GM20431 (cell line): ENCODE results near the gene CACNA1S.

Source experiments
- in situ Hi-C: fragments of 300-500 bp; cut with MseI, MboI; formaldehyde crosslinking; loops from one replicate; pipeline ENCODE4 v1.15.0; 2020; ENCODE audit warnings: low sequenced_read_pairs; ENCODE audit not compliant: unreplicated experiment

The CACNA1S gene

GRCh38 chr1:201140941-201141260, 28.7 kb upstream of the CACNA1S start:
- in situ Hi-C loops = no loop called here

GRCh38 chr1:201140235-201140940, 28.2 kb upstream of the CACNA1S start:
- in situ Hi-C loops = no loop called here

DNA sequence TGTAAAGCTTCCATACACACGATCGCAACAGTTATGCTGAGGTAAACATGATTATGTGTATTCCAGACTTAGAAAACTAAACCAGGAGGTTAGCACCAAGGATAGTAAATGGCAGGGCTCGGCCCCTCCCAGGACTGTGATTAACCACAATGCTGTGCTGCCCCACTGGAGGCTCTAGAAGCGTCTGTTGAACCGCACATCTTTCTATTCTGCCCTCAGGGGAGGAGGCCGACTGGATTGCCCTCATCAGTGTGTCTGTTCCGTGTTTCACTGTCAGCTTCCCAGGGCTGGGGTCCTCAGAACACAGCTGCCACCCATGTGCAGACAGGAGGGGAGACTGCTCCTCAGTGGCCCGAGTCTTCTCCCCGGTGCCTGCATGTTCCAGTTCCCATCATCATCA, 27.5 kb upstream of the CACNA1S start:
- in situ Hi-C loops = no loop called here

DNA sequence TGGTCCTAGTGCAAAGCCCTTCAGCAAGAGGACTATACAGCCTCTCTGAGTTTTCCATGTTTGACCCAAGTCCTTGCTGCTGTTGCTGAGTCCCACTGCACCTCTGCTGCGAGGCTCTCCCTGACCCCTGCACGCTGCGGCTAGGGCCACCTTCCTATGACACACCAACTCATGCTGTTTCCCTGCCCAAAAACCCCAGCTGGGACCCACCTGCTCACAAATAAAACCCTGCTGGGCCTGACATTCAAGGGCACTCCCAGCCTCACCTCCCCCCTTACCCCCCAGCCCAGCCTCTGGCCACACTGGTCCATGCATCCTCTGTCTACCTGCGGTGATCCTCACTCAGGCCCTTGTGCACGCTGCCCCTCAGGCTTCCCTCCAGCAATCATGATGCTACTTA, 27.1 kb upstream of the CACNA1S start:
- in situ Hi-C loops = no loop called here

GRCh38 chr1:201138311-201138840, 26.1 kb upstream of the CACNA1S start:
- in situ Hi-C loops = no loop called here

DNA sequence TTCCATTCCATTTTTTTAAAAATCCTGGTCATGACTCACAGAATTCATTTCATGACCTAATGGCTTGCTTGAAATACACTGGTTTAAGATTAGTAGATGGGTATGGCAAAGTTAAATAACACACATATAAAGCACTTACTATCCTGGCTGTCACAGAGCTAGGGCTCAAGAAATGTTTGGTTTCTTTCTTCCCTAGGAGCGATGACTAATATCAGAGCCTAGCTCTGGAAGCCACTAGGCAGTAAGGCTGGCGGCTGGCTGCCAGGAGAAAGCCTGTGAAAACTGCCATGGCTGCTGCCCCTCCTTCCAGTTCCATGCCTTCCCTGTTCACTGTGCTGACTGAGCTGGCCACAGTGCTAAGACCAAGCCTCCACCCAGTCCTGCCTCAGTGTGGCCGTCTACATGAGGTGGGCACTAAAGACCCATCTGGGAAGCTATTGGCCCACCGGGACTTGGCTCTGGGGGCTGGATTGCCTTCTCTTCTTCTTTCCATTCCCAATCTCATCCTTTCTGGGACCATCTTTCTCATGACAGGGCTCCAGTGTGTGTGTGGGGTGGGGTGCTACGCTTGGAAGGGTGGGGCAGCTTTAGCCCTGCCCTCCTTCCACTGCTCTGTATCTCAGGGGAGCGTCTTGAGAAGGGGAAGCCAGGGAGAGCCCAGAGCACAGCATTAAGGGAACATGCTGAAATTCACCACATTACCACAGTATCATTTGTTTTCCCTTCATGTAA, 25.5 kb upstream of the CACNA1S start:
- in situ Hi-C loops = no loop called here

- in situ Hi-C loops = no loop called here
Measured at GRCh38 chr1:201137024-201137392, 24.8 kb upstream of the CACNA1S start.

GRCh38 chr1:201136355-201137023, 24.3 kb upstream of the CACNA1S start:
- in situ Hi-C loops = no loop called here

DNA sequence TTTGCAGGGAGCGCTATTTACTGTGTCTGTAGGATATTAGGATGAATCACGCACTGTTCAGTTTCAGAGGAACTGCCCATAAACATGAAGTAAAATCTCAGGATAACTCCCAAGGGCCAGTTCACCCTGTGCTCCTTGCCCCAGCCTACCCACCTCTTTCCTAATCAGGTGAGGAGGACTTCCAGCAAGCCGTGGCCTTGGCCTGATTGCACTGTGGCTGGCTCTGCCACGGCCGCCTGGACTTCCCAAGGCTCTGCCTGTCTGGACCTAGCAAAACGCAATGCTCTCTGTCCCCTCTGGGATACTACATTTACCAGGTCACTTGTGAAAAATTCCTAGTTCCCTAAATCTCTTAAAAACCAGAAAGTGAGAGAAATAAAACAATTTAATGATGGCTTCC, 22.2 kb upstream of the CACNA1S start:
- in situ Hi-C loops = no loop called here

- in situ Hi-C loops = no loop called here
Measured at GRCh38 chr1:201131398-201131797, 19.2 kb upstream of the CACNA1S start.

GRCh38 chr1:201128962-201129361, 16.7 kb upstream of the CACNA1S start:
- in situ Hi-C loops = no loop called here

GRCh38 chr1:201128476-201128875, 16.2 kb upstream of the CACNA1S start:
- in situ Hi-C loops = no loop called here

GRCh38 chr1:201127755-201128455, 15.7 kb upstream of the CACNA1S start:
- in situ Hi-C loops = no loop called here

DNA sequence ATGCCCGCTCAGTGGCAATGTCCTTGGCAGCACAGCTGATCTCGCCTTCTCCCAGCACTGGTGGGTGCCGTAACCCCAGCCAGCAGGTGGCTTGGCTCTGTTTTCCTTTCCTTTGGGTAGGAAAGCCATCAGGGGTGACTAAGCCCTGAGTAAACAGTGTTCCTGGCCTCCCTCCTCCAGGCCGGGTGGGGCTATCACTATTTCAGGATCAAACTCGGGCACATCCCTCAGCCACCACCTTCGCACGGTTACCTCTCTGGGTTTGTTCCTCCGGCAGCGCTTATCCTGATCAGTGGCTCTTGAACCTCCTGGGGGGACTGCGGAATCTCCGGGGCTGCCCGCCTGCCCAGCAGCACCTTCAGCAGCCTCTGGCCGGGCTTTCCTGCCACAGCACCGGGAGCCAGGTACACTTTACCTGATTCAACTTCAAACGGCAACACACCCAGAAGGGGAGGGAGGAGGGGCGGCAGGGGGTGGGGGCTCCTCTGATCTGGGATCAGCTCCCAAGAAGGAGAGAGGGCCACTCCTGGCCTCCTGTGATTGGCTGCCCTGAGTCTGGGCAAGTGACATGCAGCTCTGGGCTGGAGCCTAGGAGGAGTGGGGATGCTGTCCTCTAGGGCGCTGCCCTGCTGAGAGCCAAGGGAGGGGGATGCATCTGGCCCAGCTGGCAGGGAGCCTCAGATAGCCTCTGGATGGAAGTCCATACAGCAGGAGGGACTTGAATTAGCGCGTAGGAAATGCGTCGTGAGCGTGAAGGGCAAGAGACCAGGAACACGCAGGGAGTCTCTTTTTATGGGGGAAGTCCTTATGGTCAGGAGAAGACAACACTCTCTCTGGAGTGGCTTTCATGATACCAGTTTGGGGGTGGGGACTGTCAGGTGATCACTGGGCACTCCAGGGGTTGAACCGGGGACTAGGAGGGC, 14.9 kb upstream of the CACNA1S start, which contains the start of gene ASCL5:
Gene ASCL5 (minus strand): TSS at position 353 of the 923 bp plus-strand sequence. CDS start 11,812 bp downstream, outside the sequence.
- in situ Hi-C loops = no loop called here

DNA sequence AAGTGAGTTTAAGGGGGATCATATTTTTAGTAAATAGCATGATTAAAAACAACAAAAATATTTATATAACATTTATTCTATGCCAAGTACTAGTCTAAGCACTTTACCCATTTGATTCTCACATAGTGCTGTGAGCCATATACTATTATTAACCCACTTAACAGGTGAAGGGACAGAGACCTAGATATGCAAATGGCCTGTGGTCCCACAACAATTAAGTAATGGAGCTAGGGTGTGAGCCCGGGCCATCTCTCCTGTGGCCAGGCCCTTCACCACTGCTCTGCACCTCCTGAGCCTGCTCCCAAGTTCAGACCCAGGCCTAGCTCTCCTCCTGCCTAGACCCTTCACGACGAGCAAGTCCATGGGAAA, 14.2 kb upstream of the CACNA1S start:
- in situ Hi-C loops = no loop called here

GRCh38 chr1:201125800-201126199, 13.6 kb upstream of the CACNA1S start:
- in situ Hi-C loops = no loop called here

DNA sequence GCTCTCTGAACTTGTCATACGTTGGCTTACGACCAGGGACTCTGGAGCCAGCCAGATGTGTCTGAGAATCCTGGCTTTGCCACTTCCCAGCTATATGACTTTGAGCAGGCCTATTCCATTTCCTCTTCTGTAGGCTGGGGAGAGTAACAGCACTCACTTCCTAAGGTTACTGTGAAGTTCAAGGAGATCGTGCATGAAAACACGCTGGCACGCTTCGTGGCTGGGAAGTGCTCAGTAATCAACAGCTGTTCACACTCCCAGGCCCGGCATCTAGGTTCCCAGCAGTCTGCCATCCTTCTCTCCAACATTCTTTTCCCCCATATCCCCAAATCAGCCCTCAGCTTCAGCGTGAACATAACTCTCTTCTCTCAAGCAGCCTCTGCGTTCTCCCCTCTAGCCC, 12.8 kb upstream of the CACNA1S start:
- in situ Hi-C loops = no loop called here

- in situ Hi-C loops = no loop called here
Measured at GRCh38 chr1:201123866-201124265, 11.6 kb upstream of the CACNA1S start.

DNA sequence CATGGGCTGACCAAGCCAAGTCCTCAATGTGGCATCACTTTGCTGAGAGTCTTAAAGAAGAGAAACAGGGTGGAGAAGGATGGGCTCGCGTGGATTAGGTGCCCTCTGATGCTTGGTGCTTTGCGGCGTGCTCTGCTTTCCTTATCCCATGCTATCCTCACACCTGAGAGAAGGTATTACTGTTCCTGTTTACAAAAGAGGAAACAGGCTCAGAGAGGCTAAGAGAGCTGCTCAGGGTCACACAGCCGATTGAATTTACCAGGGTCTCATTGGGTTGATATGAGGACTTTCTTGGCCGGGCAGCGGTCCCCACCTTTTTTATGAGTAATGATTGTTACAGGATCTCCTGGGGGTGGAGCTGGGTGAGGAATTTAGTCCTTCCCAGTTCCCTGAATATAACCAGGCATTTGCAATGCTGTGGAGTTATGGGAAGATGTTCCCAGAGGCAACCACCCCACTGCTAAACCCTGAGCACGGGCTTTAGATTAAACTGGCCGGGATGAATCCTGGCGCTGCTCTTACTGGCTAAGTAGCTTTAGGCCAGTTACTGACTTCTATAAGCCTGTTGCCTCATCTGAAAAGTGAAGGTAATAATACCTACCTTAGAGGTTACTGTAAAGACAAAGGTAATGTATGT, 10.2 kb upstream of the CACNA1S start:
- in situ Hi-C loops = no loop called here
